GM18519 (cell line): Measurements from ENCODE around the gene CTBP1.
A peak's percentile ranks its signal among the peaks of the same experiment; 100 is the strongest.
"Not testable (repeated sequence)": the region's sequence is repeated elsewhere in the genome, so short reads cannot be mapped to it uniquely, and the experiment has no call there.

ENCODE experiments used
- ATAC-seq: cut with Tn5 transposase; IDR thresholded peaks from one replicate; pipeline ENCODE4 v1.9.1; 2021; ENCODE audit warnings: mild to moderate bottlenecking, moderate library complexity; ENCODE audit not compliant: unreplicated experiment, low FRiP score

CTBP1 gene

GRCh38 chr4:1248245-1249147, at the start of gene CTBP1:
CTBP1 (minus strand) TSS chr4:1249130; CDS start chr4:1241331, 7,799 bp downstream.
- peak; percentile 39 for ATAC-seq

GRCh38 chr4:1298461-1298860, 49.5 kb upstream of the CTBP1 start:
- ATAC-seq: no peak

GRCh38 chr4:1297456-1298325, 48.8 kb upstream of the CTBP1 start:
- ATAC-seq: no peak

- ATAC-seq: no peak
These were observed 48.1 kb upstream of the CTBP1 start for GRCh38 chr4:1297023-1297395.

GRCh38 chr4:1296324-1297022, 47.5 kb upstream of the CTBP1 start:
- ATAC-seq: no peak

GRCh38 chr4:1295405-1296055, 46.6 kb upstream of the CTBP1 start:
- no peak for ATAC-seq

- no peak for ATAC-seq
These were observed 46.0 kb upstream of the CTBP1 start for GRCh38 chr4:1294891-1295290.

GRCh38 chr4:1294424-1294823, 45.5 kb upstream of the CTBP1 start:
- no peak for ATAC-seq

GRCh38 chr4:1293991-1294390, 45.1 kb upstream of the CTBP1 start:
- ATAC-seq: no peak

- no peak for ATAC-seq
These were observed 44.6 kb upstream of the CTBP1 start for GRCh38 chr4:1293531-1293941.

- ATAC-seq: not testable (repeated sequence)
These were observed 43.7 kb upstream of the CTBP1 start for GRCh38 chr4:1292703-1293011.

GRCh38 chr4:1291996-1292702, 43.2 kb upstream of the CTBP1 start:
- no peak for ATAC-seq

- ATAC-seq: no peak
These were observed 42.2 kb upstream of the CTBP1 start for GRCh38 chr4:1291091-1291490.

- ATAC-seq: no peak
These were observed 41.4 kb upstream of the CTBP1 start for GRCh38 chr4:1290165-1290977.

GRCh38 chr4:1289207-1290164, 40.6 kb upstream of the CTBP1 start, which contains the start of gene MAEA:
MAEA (plus strand) TSS chr4:1289891; CDS start chr4:1289914, 23 bp downstream.
- peak; percentile 89 for ATAC-seq

- ATAC-seq: no peak
These were observed 39.9 kb upstream of the CTBP1 start for GRCh38 chr4:1288786-1289185.

GRCh38 chr4:1285790-1286553, 37.0 kb upstream of the CTBP1 start:
- ATAC-seq: no peak
